ENCODE data around the gene CRADD. TPM values are rescaled to one million over a fixed set of nuclear protein-coding genes. Genes with fewer than 3 reads are reported as not detected.
"Not testable (repeated sequence)": the region's sequence is repeated elsewhere in the genome, so short reads cannot be mapped to it uniquely, and the experiment has no call there.

The CRADD gene
- total and polyA plus RNA-seq, 2 donors (not counting 3 experiments of a cell fraction or from before 2014, with no cell fraction given): 11.7 to 14.5 TPM

- intact Hi-C loops (cut with micrococcal nuclease): no loop called here
- Histone ChIP-seq H3K36me3 (ENCODE audit: control insufficient read depth in 2 of 2, extremely low read depth in 1 of 2, insufficient read depth in 2 of 2, low read length in 2 of 2) (no peaks in the 10 kb centered on the region), H3K9me1 (replicated peaks; ENCODE audit: control insufficient read depth, extremely low read depth, insufficient read depth, low read length) (no peaks in the 10 kb centered on the region), H3K27me3 (ENCODE audit: control insufficient read depth in 2 of 2, insufficient read depth in 2 of 2, low read length in 2 of 2) (no peaks in the 10 kb centered on the region), H3K4me1 (ENCODE audit: control insufficient read depth, extremely low read depth, insufficient read depth, low read length) (no peaks in the 10 kb centered on the region), H3K4me2 (ENCODE audit: insufficient read depth, low read length) (no peak overlapping the region), H3K4me3 (replicated peaks in 1 of 3; ENCODE audit: insufficient read depth in 1 of 3, low read depth in 1 of 3, low read length in 3 of 3) (no peak overlapping the region), H3K9ac (replicated peaks; ENCODE audit: extremely low read depth, insufficient read depth, low read length) (no peak overlapping the region), H2AFZ (ENCODE audit: low read depth, low read length) (no peak overlapping the region), H3K79me2 (ENCODE audit: control insufficient read depth, insufficient read depth, low read length) (no peaks in the 10 kb centered on the region), H3K9me3 (replicated peaks; ENCODE audit: control insufficient read depth, insufficient read depth, low read length) (no peaks in the 10 kb centered on the region), H4K20me1 (replicated peaks; ENCODE audit: control insufficient read depth, extremely low read depth, insufficient read depth, low read length) (no peaks in the 10 kb centered on the region), H3K27ac (ENCODE audit: insufficient read depth, low read depth, low read length) (no peak overlapping the region)
- DNase-seq (ENCODE audit: low read depth, low spot score): no peak
- FAIRE-seq: no peak
- TF ChIP-seq GATA2 (IDR thresholded peaks at IDR 0.05; ENCODE audit: insufficient read depth, insufficient read length, low read depth, low read length): no peak
- BruUV-seq (replicated peaks): no TSS peak
- ChIA-PET POLR2A (no interaction called here), CTCF (interaction anchor here (0.9 to 1.4 kb wide), 2 partner anchors 27 to 391 kb away, joined by 3 read pairs; no protein-coding TSS in a partner anchor)
- dilution Hi-C loops (cut with MboI; ENCODE audit: extremely low pct_ligation_motif_present, low sequenced_read_pairs): no loop called here
These were observed 32.2 kb downstream of the CRADD start for GRCh38 chr12:93709386-93709785.

GRCh38 chr12:93710574-93710926 is 33.4 kb downstream of the CRADD start:
- H3K27me3 ChIP-seq (ENCODE audit: control insufficient read depth in 2 of 2, insufficient read depth in 2 of 2, low read length in 2 of 2): no peaks in the 10 kb centered on the region
- no peaks in the 10 kb centered on the region for H3K9me1 ChIP-seq (replicated peaks; ENCODE audit: control insufficient read depth, extremely low read depth, insufficient read depth, low read length)
- no peak overlapping the region for H2AFZ ChIP-seq (ENCODE audit: low read depth, low read length)
- BruUV-seq (replicated peaks): no TSS peak
- DNase-seq (ENCODE audit: low read depth, low spot score): no peak
- no peaks in the 10 kb centered on the region for H3K9me3 ChIP-seq (replicated peaks; ENCODE audit: control insufficient read depth, insufficient read depth, low read length)
- H3K36me3 ChIP-seq (ENCODE audit: control insufficient read depth in 2 of 2, extremely low read depth in 1 of 2, insufficient read depth in 2 of 2, low read length in 2 of 2): no peaks in the 10 kb centered on the region
- dilution Hi-C loops (cut with MboI; ENCODE audit: extremely low pct_ligation_motif_present, low sequenced_read_pairs) (no loop called here), intact Hi-C loops (cut with micrococcal nuclease) (no loop called here)
- ChIA-PET POLR2A (interaction anchor here (0.6 kb wide), 1 partner anchor 782 kb away, joined by 4 read pairs; no protein-coding TSS in a partner anchor), CTCF (interaction anchor here (0.7 kb wide), 1 partner anchor 56 kb away, joined by 3 read pairs; no protein-coding TSS in a partner anchor)
- no peak overlapping the region for H3K27ac ChIP-seq (ENCODE audit: insufficient read depth, low read depth, low read length)
- no peaks in the 10 kb centered on the region for H3K4me1 ChIP-seq (ENCODE audit: control insufficient read depth, extremely low read depth, insufficient read depth, low read length)
- H4K20me1 ChIP-seq (replicated peaks; ENCODE audit: control insufficient read depth, extremely low read depth, insufficient read depth, low read length): no peaks in the 10 kb centered on the region
- H3K79me2 ChIP-seq (ENCODE audit: control insufficient read depth, insufficient read depth, low read length): no peaks in the 10 kb centered on the region
- H3K9ac ChIP-seq (replicated peaks; ENCODE audit: extremely low read depth, insufficient read depth, low read length): no peak overlapping the region
- H3K4me3 ChIP-seq (replicated peaks in 1 of 3; ENCODE audit: insufficient read depth in 1 of 3, low read depth in 1 of 3, low read length in 3 of 3): no peak overlapping the region
- no peak for FAIRE-seq
- no peak for TF ChIP-seq CTCF (IDR thresholded peaks at IDR 0.05; ENCODE audit: extremely low read depth in 1 of 2, insufficient read depth in 1 of 2, low read depth in 1 of 2, low read length in 2 of 2)
- TF ChIP-seq, protein P1, sequence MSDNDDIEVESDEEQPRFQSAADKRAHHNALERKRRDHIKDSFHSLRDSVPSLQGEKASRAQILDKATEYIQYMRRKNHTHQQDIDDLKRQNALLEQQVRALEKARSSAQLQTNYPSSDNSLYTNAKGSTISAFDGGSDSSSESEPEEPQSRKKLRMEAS (IDR thresholded peaks at IDR 0.05; ENCODE audit: insufficient read depth, insufficient read length): no peak
- TF ChIP-seq EZH2 (IDR thresholded peaks at IDR 0.05; ENCODE audit: borderline replicate concordance, low read depth, low read length, severe bottlenecking): no peak
- no peak for TF ChIP-seq POLR2A (IDR thresholded peaks at IDR 0.05; ENCODE audit: low read depth, low read length)
- TF ChIP-seq FOS (IDR thresholded peaks at IDR 0.05; ENCODE audit: borderline replicate concordance, insufficient read depth, low read length): no peak
- TF ChIP-seq MYC (IDR thresholded peaks at IDR 0.05; ENCODE audit: low read depth, low read length): no peak
- TF ChIP-seq POLR2AphosphoS5 (IDR thresholded peaks at IDR 0.05; ENCODE audit: insufficient read depth, low read depth, low read length): no peak
- TF ChIP-seq JUN (IDR thresholded peaks at IDR 0.05; ENCODE audit: borderline replicate concordance, insufficient read depth, insufficient read length, low read depth): no peak
- TF ChIP-seq GATA2 (IDR thresholded peaks at IDR 0.05; ENCODE audit: insufficient read depth, insufficient read length, low read depth, low read length): no peak
- H3K4me2 ChIP-seq (ENCODE audit: insufficient read depth, low read length): no peak overlapping the region

DNA sequence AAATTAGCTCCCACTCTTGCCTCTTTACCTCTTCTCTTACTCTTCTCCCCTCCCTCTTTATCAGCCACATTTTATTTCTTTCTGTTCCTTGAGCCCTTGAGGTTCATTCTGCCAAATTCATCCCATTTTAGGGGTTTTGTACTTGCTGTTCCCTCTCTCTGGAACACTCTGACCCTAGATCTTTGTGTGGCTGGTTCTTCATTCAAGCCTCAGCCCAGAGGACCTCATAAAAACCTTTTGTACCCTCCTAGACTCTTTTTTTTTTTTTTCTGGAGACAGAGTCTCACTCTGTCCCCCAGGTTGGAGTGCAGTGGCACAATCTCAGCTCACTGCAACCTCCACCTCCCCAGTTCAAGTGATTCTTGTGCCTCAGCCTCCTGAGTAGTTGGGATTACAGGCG is 34.3 kb downstream of the CRADD start:
- H3K9me3 ChIP-seq (replicated peaks; ENCODE audit: control insufficient read depth, insufficient read depth, low read length); H3K9me1 ChIP-seq (replicated peaks; ENCODE audit: control insufficient read depth, extremely low read depth, insufficient read depth, low read length); H3K27me3 ChIP-seq (ENCODE audit: control insufficient read depth in 2 of 2, insufficient read depth in 2 of 2, low read length in 2 of 2); H3K27ac ChIP-seq (ENCODE audit: insufficient read depth, low read depth, low read length); H3K4me2 ChIP-seq (ENCODE audit: insufficient read depth, low read length); H4K20me1 ChIP-seq (replicated peaks; ENCODE audit: control insufficient read depth, extremely low read depth, insufficient read depth, low read length); H3K36me3 ChIP-seq (ENCODE audit: control insufficient read depth in 2 of 2, extremely low read depth in 1 of 2, insufficient read depth in 2 of 2, low read length in 2 of 2); BruUV-seq (replicated peaks); POLR2A ChIA-PET; H3K9ac ChIP-seq (replicated peaks; ENCODE audit: extremely low read depth, insufficient read depth, low read length); H3K79me2 ChIP-seq (ENCODE audit: control insufficient read depth, insufficient read depth, low read length); H3K4me1 ChIP-seq (ENCODE audit: control insufficient read depth, extremely low read depth, insufficient read depth, low read length); H3K4me3 ChIP-seq (replicated peaks in 1 of 3; ENCODE audit: insufficient read depth in 1 of 3, low read depth in 1 of 3, low read length in 3 of 3); FAIRE-seq; dilution Hi-C loops (cut with MboI; ENCODE audit: extremely low pct_ligation_motif_present, low sequenced_read_pairs); DNase-seq (ENCODE audit: low read depth, low spot score); intact Hi-C loops (cut with micrococcal nuclease); H2AFZ ChIP-seq (ENCODE audit: low read depth, low read length): not testable (repeated sequence)
- CTCF ChIA-PET: interaction anchor here (2.0 kb wide), 1 partner anchor 23 kb away, joined by 4 read pairs; no protein-coding TSS in a partner anchor
